EL (cell line): ENCODE results near the gene MIGA1.
"Not testable (repeated sequence)": the region's sequence is repeated elsewhere in the genome, so short reads cannot be mapped to it uniquely, and the experiment has no call there.

Source experiments
- DNase-seq: peaks from one replicate; pipeline ENCODE4 v3.0.0-alpha.2; 2016

Gene MIGA1

GRCh38 chr1:77797991-77798390 lies 18.5 kb downstream of the MIGA1 start:
- no peak for DNase-seq

- no peak for DNase-seq
These were observed 22.6 kb downstream of the MIGA1 start for GRCh38 chr1:77802026-77802425.

- DNase-seq, result no peak
These were observed 23.9 kb downstream of the MIGA1 start for GRCh38 chr1:77803371-77803770.

GRCh38 chr1:77809787-77810462 lies 30.5 kb downstream of the MIGA1 start:
- not testable (repeated sequence) for DNase-seq

- not testable (repeated sequence) for DNase-seq
These were observed 32.1 kb downstream of the MIGA1 start for GRCh38 chr1:77811589-77811988.

- no peak for DNase-seq
These were observed 38.1 kb downstream of the MIGA1 start for GRCh38 chr1:77817368-77818209.

- DNase-seq, result no peak
These were observed 40.7 kb downstream of the MIGA1 start for GRCh38 chr1:77820121-77820520.

- DNase-seq, result peak; percentile 78
These were observed 44.6 kb downstream of the MIGA1 start for GRCh38 chr1:77824079-77824478.

GRCh38 chr1:77824694-77825093 lies 45.2 kb downstream of the MIGA1 start:
- no peak for DNase-seq

- DNase-seq, result peak; percentile 64
These were observed 45.8 kb downstream of the MIGA1 start for GRCh38 chr1:77825131-77825709.

- not testable (repeated sequence) for DNase-seq
These were observed 47.4 kb downstream of the MIGA1 start for GRCh38 chr1:77826851-77827250.

- no peak for DNase-seq
These were observed 48.6 kb downstream of the MIGA1 start for GRCh38 chr1:77828098-77828497.

GRCh38 chr1:77829851-77830250 lies 50.4 kb downstream of the MIGA1 start:
- DNase-seq, result no peak

GRCh38 chr1:77830946-77831345 lies 51.5 kb downstream of the MIGA1 start:
- DNase-seq, result no peak

- DNase-seq, result peak; percentile 12
These were observed 52.1 kb downstream of the MIGA1 start for GRCh38 chr1:77831566-77831965.

- peak; percentile 78 for DNase-seq
These were observed 52.7 kb downstream of the MIGA1 start for GRCh38 chr1:77831976-77832711.

GRCh38 chr1:77832901-77833300 lies 53.5 kb downstream of the MIGA1 start:
- DNase-seq, result peak; percentile 96

GRCh38 chr1:77833521-77834100 lies 54.2 kb downstream of the MIGA1 start:
- DNase-seq, result no peak

- DNase-seq, result peak; percentile 53
These were observed 55.4 kb downstream of the MIGA1 start for GRCh38 chr1:77834771-77835334.

- no peak for DNase-seq
These were observed 62.1 kb downstream of the MIGA1 start for GRCh38 chr1:77841574-77841973.

GRCh38 chr1:77845951-77846350 lies 66.5 kb downstream of the MIGA1 start:
- DNase-seq, result no peak

GRCh38 chr1:77846966-77847365 lies 67.5 kb downstream of the MIGA1 start:
- no peak for DNase-seq
